PC-3 (cell line): Measurements from ENCODE around the gene NPFF.

Experiments used
- EZH2 ChIP-seq: fragments of 300-600 bp; sonication (generic); IDR thresholded peaks from one replicate; pipeline ENCODE4 v1.6.1; 2017; ENCODE audit warnings: antibody characterized with exemption, mild to moderate bottlenecking, low read length; ENCODE audit not compliant: unreplicated experiment
- EZH2phosphoT487 ChIP-seq: fragments of 300-600 bp; sonication (generic); IDR thresholded peaks from 2 replicates; pipeline ENCODE4 v1.6.1; 2018; ENCODE audit warnings: mild to moderate bottlenecking, antibody characterized with exemption, low read length, borderline replicate concordance
- TF ChIP-seq, protein P1 (sequence below): fragments of 300-600 bp; sonication (generic); conservative IDR thresholded peaks from 2 replicates; pipeline ENCODE4 v1.5.1; 2017; ENCODE audit warnings: antibody characterized with exemption, low read depth, mild to moderate bottlenecking, low read length

DNA sequence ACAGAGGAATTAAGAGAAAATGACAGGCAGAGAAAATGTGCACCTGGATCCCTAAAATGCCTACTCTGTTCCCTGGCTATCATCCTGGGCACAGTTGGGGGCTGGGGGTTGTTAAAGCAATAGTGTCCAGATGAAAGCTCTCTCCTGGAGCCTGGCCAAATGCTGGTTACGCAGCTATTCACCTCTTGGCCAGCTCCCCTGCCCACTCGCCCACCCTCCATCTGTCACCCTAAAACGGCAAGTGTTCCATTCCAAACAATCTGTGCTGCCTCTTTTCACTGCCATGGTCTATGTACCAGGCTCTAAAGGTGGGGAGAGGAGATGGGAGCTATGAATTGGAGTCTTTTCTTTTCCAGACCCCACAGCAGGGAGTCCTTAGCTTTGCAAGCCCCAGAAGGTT is 24.7 kb upstream of the NPFF start:
- TF ChIP-seq, protein P1, sequence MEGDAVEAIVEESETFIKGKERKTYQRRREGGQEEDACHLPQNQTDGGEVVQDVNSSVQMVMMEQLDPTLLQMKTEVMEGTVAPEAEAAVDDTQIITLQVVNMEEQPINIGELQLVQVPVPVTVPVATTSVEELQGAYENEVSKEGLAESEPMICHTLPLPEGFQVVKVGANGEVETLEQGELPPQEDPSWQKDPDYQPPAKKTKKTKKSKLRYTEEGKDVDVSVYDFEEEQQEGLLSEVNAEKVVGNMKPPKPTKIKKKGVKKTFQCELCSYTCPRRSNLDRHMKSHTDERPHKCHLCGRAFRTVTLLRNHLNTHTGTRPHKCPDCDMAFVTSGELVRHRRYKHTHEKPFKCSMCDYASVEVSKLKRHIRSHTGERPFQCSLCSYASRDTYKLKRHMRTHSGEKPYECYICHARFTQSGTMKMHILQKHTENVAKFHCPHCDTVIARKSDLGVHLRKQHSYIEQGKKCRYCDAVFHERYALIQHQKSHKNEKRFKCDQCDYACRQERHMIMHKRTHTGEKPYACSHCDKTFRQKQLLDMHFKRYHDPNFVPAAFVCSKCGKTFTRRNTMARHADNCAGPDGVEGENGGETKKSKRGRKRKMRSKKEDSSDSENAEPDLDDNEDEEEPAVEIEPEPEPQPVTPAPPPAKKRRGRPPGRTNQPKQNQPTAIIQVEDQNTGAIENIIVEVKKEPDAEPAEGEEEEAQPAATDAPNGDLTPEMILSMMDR: no peak
- TF ChIP-seq EZH2: no peak
- no peak for TF ChIP-seq EZH2phosphoT487
